ENCODE data around the gene ACHE. TPM values are rescaled to one million over a fixed set of nuclear protein-coding genes. Genes with fewer than 3 reads are reported as not detected.
"Not testable (repeated sequence)": the region's sequence is repeated elsewhere in the genome, so short reads cannot be mapped to it uniquely, and the experiment has no call there.

ACHE gene
- total RNA-seq, 1 donor: not detected

GRCh38 chr7:100859856-100860255 is 35.8 kb downstream of the ACHE start:
- no peak for DNase-seq (ENCODE audit: low read depth)
- TF ChIP-seq, protein P1, sequence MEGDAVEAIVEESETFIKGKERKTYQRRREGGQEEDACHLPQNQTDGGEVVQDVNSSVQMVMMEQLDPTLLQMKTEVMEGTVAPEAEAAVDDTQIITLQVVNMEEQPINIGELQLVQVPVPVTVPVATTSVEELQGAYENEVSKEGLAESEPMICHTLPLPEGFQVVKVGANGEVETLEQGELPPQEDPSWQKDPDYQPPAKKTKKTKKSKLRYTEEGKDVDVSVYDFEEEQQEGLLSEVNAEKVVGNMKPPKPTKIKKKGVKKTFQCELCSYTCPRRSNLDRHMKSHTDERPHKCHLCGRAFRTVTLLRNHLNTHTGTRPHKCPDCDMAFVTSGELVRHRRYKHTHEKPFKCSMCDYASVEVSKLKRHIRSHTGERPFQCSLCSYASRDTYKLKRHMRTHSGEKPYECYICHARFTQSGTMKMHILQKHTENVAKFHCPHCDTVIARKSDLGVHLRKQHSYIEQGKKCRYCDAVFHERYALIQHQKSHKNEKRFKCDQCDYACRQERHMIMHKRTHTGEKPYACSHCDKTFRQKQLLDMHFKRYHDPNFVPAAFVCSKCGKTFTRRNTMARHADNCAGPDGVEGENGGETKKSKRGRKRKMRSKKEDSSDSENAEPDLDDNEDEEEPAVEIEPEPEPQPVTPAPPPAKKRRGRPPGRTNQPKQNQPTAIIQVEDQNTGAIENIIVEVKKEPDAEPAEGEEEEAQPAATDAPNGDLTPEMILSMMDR (IDR thresholded peaks at IDR 0.05; ENCODE audit: insufficient read depth, low read length): no peak
- no peak overlapping the region for H3K4me3 ChIP-seq (ENCODE audit: low read depth, low read length)

DNA sequence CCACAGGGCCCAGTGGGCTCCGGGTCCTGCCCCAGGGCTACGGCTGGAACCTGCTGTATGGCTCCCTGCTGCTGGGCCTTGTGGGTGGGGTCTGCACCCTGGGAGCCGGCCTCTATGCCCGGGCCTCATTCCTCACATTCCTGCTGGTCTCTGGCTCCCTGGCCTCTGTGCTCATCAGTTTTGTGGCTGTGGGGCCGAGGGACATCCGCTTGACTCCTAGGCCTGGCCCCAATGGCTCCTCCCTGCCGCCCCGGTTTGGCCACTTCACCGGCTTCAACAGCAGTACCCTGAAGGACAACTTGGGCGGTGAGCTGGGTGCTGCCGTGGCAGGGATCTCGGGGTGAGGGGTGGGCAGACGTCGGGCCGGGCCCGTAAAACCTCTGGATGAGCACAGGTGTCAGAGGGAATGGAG is 38.8 kb downstream of the ACHE start:
- DNase-seq (ENCODE audit: low read depth): no peak
- TF ChIP-seq, protein P1 (IDR thresholded peaks at IDR 0.05; ENCODE audit: insufficient read depth, low read length): no peak
- H3K4me3 ChIP-seq (ENCODE audit: low read depth, low read length): no peak overlapping the region

- TF ChIP-seq, protein P1 (IDR thresholded peaks at IDR 0.05; ENCODE audit: insufficient read depth, low read length): no peak
- H3K4me3 ChIP-seq (ENCODE audit: low read depth, low read length): no peak overlapping the region
- no peak for DNase-seq (ENCODE audit: low read depth)
Observed at GRCh38 chr7:100855515-100855914, 40.2 kb downstream of the ACHE start.

- H3K4me3 ChIP-seq (ENCODE audit: low read depth, low read length); DNase-seq (ENCODE audit: low read depth): not testable (repeated sequence)
Observed at GRCh38 chr7:100854899-100855298, 40.8 kb downstream of the ACHE start.

- TF ChIP-seq, protein P1 (IDR thresholded peaks at IDR 0.05; ENCODE audit: insufficient read depth, low read length): no peak
- no peak overlapping the region for H3K4me3 ChIP-seq (ENCODE audit: low read depth, low read length)
- no peak for DNase-seq (ENCODE audit: low read depth)
Observed at GRCh38 chr7:100854146-100854895, 41.4 kb downstream of the ACHE start.

DNA sequence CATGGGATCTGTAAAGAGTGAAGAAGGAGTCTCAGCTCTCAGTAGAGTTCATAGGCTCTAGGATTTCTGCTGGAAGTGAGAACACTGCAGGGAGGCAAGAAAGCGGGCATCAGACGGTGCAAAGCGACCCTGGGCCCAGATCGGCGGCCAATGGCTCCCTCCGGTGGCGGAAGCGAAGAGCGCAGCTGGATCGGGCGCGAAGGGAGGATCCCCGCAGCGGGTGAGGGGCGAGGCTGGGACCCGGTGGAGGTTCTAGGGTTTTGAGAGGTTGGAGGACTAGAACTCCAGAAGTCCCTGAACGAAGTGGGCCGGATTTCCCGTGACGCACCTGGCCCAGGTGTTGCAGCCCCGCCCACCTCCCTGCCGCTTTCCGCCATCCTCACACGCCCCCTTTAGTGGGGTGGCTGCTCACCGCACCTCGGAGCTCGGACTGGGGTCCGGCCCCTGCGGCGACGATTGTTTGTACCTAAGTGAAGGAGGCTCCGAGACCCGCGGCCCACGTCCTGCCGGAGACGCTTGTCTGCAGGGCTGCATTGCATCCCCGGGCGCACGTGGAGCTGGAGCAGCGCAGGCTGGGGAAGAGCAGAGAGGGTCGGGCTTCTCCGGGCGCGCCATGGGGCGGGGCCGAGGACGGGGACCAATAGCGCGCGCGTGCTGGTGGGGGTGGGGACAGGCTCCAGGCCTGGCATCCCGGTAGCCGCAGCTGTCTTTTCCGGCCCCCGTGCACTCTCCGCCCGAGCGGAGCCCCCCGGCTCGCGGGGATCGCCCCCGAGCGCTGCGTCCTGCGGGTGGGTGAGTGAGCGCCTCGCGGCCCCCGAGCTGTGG is 43.4 kb downstream of the ACHE start, which contains the start of gene SLC12A9:
SLC12A9 (plus strand) TSS at position 666 of the 825 bp plus-strand sequence. CDS start 1,485 bp downstream, outside the sequence.
- TF ChIP-seq, protein P1 (IDR thresholded peaks at IDR 0.05; ENCODE audit: insufficient read depth, low read length): peak; percentile 90
- H3K4me3 ChIP-seq (ENCODE audit: low read depth, low read length): peak within 1 kb of the TSS; percentile 83
- peak; percentile 83 for DNase-seq (ENCODE audit: low read depth)

GRCh38 chr7:100847360-100847759 is 48.3 kb downstream of the ACHE start:
- TF ChIP-seq, protein P1 (IDR thresholded peaks at IDR 0.05; ENCODE audit: insufficient read depth, low read length): no peak

More at GRCh38 chr7:100847360-100847759, 48.3 kb downstream of the ACHE start:
- no peak for DNase-seq (ENCODE audit: low read depth)
- H3K4me3 ChIP-seq (ENCODE audit: low read depth, low read length): no peak overlapping the region
